ENCODE data around the gene SEC24C. TPM values are rescaled to one million over a fixed set of nuclear protein-coding genes. Genes with fewer than 3 reads are reported as not detected.
"Not testable (repeated sequence)": the region's sequence is repeated elsewhere in the genome, so short reads cannot be mapped to it uniquely, and the experiment has no call there.

Gene SEC24C
- total RNA-seq = 42.8 and 54.0 TPM in 2 replicates

- peak within 1 kb of the TSS; percentile 81 for H3K4me3 ChIP-seq (ENCODE audit: low read depth, low read length)
- DNase-seq (ENCODE audit: low read depth) = peak; percentile 97
- no peak for TF ChIP-seq CTCF (IDR thresholded peaks at IDR 0.05; ENCODE audit: insufficient read depth, low read depth, low read length)
These were observed at the start of gene SEC24C for GRCh38 chr10:73743905-73744663. SEC24C (plus strand) TSS chr10:73744372; CDS start chr10:73746833, 2,461 bp downstream.

GRCh38 chr10:73695302-73695701, 48.9 kb upstream of the SEC24C start:
- peak; percentile 42 for DNase-seq (ENCODE audit: low read depth)
- not testable (repeated sequence) for H3K4me3 ChIP-seq (ENCODE audit: low read depth, low read length)

- DNase-seq (ENCODE audit: low read depth); H3K4me3 ChIP-seq (ENCODE audit: low read depth, low read length): not testable (repeated sequence)
These were observed 46.5 kb upstream of the SEC24C start, which contains the start of gene AGAP5 for GRCh38 chr10:73697675-73698159. AGAP5 (minus strand) TSS chr10:73698109; CDS start chr10:73697755, 354 bp downstream.

GRCh38 chr10:73698819-73699218, 45.4 kb upstream of the SEC24C start:
- not testable (repeated sequence) for DNase-seq (ENCODE audit: low read depth); H3K4me3 ChIP-seq (ENCODE audit: low read depth, low read length)

GRCh38 chr10:73703924-73704323, 40.2 kb upstream of the SEC24C start:
- H3K4me3 ChIP-seq (ENCODE audit: low read depth, low read length); DNase-seq (ENCODE audit: low read depth): not testable (repeated sequence)

- H3K4me3 ChIP-seq (ENCODE audit: low read depth, low read length); DNase-seq (ENCODE audit: low read depth): not testable (repeated sequence)
These were observed 38.6 kb upstream of the SEC24C start for GRCh38 chr10:73705506-73706072.

- DNase-seq (ENCODE audit: low read depth); H3K4me3 ChIP-seq (ENCODE audit: low read depth, low read length): not testable (repeated sequence)
These were observed 37.7 kb upstream of the SEC24C start for GRCh38 chr10:73706488-73706887.

- not testable (repeated sequence) for H3K4me3 ChIP-seq (ENCODE audit: low read depth, low read length); DNase-seq (ENCODE audit: low read depth)
These were observed 36.5 kb upstream of the SEC24C start for GRCh38 chr10:73707628-73708027.

- H3K4me3 ChIP-seq (ENCODE audit: low read depth, low read length); DNase-seq (ENCODE audit: low read depth): not testable (repeated sequence)
These were observed 36.0 kb upstream of the SEC24C start for GRCh38 chr10:73708122-73708521.

- not testable (repeated sequence) for DNase-seq (ENCODE audit: low read depth); H3K4me3 ChIP-seq (ENCODE audit: low read depth, low read length)
These were observed 32.5 kb upstream of the SEC24C start for GRCh38 chr10:73711683-73712082.

GRCh38 chr10:73713912-73714311, 30.3 kb upstream of the SEC24C start:
- peak; percentile 30 for DNase-seq (ENCODE audit: low read depth)
- H3K4me3 ChIP-seq (ENCODE audit: low read depth, low read length) = not testable (repeated sequence)

- not testable (repeated sequence) for H3K4me3 ChIP-seq (ENCODE audit: low read depth, low read length)
- DNase-seq (ENCODE audit: low read depth) = peak; percentile 31
These were observed 29.7 kb upstream of the SEC24C start for GRCh38 chr10:73714483-73714882.

- DNase-seq (ENCODE audit: low read depth) = peak; percentile 4
- H3K4me3 ChIP-seq (ENCODE audit: low read depth, low read length) = not testable (repeated sequence)
These were observed 28.7 kb upstream of the SEC24C start for GRCh38 chr10:73715179-73716156.
